ENCODE results near the gene PAMR1.
"Not testable (repeated sequence)": the region's sequence is repeated elsewhere in the genome, so short reads cannot be mapped to it uniquely, and the experiment has no call there.

Gene PAMR1

GRCh38 chr11:35525501-35526175, at the start of gene PAMR1:
PAMR1 (minus strand) TSS chr11:35525616; CDS start chr11:35525585, 31 bp downstream.
- DNase-seq (ENCODE audit: low spot score), result no peak

DNA sequence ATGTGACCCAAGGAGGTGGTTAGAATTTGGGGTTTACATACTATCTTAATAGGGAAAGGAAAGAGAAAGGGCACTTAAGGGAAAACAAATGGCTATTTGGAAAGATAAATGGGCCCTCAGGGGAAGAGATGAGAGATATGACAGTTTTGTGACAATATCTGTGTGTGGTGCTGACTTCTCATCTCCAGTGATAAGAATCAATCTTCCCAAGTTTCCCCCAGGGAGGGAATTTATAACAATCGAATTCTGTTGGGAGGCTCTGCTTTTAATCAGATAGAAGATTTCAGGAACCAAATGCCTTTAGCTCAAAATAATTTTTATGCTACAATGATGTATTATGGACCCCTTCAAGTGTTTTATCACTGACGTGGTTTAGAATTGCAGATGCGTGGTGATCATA, 46.3 kb upstream of the PAMR1 start:
- no peak for DNase-seq (ENCODE audit: low spot score)

GRCh38 chr11:35567737-35568465, 42.5 kb upstream of the PAMR1 start:
- DNase-seq (ENCODE audit: low spot score), result no peak

- DNase-seq (ENCODE audit: low spot score), result no peak
Measured at GRCh38 chr11:35566885-35567284, 41.5 kb upstream of the PAMR1 start.

DNA sequence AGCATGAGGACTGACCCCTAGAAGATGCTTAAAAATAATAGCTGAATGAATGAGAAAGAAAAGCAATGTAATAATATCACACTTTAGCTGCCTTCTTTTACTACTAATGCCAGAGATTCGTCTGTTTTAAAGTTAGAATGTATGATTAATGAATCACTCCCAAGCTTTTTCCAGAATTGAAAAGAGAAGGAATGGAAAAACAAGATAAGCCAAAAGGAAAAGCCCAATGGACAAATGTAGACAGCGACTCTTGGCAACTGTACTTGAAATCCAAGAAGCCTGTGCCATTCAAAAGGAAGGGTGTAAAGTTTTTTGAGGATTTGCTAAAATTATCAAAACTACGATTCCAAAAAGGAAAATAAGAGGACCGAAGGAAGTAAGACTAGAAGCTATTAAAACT, 40.8 kb upstream of the PAMR1 start:
- no peak for DNase-seq (ENCODE audit: low spot score)

DNA sequence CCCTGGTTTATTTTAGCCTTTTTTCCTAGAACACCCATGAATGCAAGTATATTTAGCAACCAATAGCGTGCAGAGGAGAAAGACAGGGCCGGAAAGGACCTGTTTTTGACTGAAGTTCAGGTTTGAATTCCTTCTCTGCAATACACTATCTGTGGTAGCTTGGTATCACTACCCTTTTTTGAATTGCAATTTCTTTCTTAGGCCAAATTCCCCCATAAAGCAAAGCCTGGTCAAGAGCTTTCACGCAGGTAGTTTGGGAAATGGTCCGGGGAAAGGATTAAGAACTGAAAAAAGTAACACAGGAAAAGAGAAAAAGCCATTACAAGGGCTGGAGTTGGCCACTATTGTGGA, 38.8 kb upstream of the PAMR1 start:
- DNase-seq (ENCODE audit: low spot score), result no peak

GRCh38 chr11:35563484-35564244, 38.2 kb upstream of the PAMR1 start:
- DNase-seq (ENCODE audit: low spot score), result no peak

DNA sequence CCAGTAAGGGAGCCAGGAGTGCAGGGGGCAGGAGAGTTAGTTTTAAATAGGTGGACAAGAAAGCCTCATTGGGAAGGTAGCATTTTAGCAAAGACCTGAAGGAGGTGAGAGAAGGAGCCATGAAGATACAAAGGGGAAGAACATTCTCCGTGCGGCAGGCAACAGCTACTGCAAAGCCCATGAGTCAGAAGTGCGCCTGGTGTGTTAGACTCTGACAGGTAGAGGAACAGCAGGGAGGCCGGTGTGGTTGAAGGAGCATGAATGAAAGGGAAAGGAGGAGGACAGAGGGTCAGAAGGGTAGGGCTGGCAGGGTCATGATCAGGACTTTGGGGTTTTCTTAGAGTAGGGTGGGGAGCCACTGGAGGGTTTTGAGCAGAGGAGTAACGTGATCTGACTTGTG, 34.5 kb upstream of the PAMR1 start:
- no peak for DNase-seq (ENCODE audit: low spot score)

DNA sequence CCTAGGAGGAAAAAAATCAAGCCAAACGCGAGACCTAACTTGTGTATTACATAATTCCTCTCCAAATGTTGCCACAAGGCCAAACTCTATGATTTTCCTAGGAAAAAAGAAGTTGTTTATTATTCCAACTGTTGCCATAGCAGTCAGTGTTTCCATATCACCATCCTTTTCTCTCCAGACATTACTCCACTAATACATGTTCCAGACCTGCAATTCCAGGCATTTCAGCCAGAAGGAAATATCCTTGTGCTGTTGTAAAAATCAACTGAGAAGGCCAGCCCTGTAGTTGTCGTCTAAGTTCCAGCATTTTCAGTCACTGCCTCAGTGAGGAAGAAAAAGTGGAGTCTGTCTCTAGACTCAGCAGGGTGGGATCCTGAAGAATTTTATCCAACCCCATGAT, 33.1 kb upstream of the PAMR1 start:
- DNase-seq (ENCODE audit: low spot score), result no peak

DNA sequence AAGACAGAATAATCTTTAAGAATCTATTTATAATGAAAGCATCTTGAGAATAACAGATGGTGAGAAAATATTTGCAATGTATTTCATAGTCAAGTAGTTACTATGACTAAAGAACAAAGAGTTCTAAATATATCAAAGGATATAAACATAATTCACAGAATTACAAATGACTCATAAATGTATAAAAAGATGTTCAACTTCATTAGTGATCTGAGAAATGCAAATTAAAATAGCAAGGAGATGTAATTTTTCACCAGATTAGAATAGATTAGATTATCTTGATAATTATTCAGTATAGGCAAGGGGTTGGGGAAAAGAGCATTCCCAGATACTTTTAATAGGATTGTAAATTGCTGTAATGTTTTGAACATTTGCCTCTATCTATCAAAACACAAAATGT, 30.1 kb upstream of the PAMR1 start:
- DNase-seq (ENCODE audit: low spot score), result no peak

DNA sequence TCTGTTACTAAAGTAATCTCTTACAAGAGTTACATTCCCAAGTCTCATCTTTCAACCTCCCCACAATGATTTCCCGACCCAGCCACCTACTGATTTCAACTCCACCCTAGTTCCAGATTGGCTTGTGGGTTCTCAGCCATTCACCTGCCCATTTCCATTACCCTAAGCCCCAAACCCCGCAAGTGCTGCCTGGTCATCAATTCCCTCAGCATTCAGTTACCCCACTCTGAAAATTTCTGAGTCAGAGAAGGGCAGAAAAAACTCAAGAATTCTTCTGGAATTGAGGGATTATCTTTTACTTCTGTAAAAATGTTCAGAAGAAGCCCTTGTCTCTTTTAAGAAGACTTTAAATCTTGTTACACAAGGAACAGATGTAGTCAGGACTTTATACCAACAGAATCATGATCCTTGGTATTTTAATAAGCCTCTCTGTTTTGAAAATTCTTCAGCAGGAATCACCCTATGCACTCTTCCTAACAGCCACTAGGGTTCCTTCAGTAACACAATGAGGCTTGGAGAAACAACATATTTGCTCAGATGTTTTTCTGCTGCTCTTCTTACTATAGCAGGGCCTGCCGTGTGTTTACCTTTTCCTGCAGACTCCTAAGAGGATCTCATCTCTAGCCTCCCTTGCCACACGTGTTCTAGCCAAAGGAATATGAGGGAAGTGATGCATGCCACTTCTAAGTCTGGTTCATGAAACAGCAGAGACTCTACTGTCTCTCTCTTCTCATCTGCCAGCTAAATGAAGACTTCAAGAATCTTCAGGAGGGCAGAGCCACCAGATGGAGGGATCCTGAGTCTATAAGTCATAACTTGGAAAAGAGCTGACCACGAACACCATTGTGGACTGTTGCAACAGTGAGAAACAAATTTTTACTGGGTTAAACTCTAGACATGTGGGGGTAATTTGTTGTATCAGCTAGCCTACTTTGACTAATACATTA, 29.3 kb upstream of the PAMR1 start:
- DNase-seq (ENCODE audit: low spot score), result no peak

GRCh38 chr11:35553831-35554230, 28.4 kb upstream of the PAMR1 start:
- DNase-seq (ENCODE audit: low spot score), result peak; percentile 5

DNA sequence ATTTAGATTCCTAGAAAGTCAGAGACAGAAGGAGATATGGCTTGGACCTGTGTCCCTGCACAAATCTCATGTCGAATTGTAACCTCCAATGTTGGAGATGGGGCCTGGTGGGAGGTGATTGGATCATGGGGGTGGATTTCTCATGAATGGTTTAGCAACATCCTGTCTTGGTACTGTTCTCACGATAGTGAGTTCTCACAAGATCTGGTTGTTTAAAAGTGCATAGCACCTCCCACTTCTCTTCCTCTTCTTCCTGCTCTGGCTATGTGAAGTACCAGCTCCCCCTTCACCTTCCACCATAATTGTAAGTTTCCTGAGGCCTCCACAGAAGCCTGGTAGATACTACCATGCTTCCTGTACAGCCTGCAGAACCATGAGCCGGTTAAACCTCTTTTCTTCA, 27.6 kb upstream of the PAMR1 start:
- no peak for DNase-seq (ENCODE audit: low spot score)

GRCh38 chr11:35552616-35553015, 27.2 kb upstream of the PAMR1 start:
- DNase-seq (ENCODE audit: low spot score), result no peak

GRCh38 chr11:35550374-35551036, 25.1 kb upstream of the PAMR1 start:
- DNase-seq (ENCODE audit: low spot score), result no peak

GRCh38 chr11:35549787-35550186, 24.4 kb upstream of the PAMR1 start:
- no peak for DNase-seq (ENCODE audit: low spot score)

DNA sequence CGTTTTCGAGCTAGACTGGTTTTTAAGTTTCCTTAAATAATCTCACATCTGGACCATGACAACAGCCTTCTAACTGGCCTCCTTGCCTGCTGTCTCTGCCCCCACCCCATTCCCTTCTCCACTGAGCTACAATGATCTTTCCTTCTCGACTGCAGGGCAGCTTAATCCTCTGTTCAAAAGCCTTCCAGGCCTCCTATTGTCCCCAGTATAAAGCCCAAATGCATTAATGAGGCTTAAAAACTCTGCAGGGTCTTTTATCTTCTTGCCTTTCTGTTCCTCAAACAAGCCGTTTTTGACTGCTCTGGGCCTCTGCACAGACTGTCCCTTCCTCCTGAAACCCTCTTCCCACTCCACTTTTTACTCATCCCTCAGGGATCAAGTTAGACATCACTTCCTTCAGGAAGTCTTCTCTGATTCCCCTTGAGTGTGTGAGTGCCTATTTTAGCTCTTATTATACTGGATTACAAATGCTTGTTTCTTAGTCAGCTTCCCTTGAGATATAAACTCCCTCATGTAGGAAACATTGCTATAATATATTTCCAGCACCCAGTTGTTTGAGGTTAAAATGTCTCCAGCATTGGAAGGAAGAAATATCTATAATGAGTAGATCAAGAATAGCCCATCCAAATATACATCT, 23.6 kb upstream of the PAMR1 start:
- no peak for DNase-seq (ENCODE audit: low spot score)

DNA sequence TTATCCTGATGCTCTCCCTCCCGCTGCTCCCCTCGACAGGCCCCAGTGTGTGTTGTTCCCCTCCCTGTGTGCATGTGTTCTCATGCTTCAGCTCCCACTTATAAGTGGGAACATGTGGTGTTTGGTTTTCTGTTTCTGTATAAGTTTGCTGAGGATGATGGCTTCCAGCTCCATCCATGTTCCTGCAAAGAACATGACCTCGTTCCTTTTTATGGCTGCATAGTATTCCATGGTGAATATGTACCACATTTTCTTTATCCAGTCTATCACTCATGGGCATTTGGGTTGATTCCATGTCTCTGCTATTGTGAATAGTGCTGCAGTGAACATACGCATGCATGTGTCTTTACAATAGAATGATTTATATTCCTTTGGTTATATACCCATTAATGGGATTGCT, 22.6 kb upstream of the PAMR1 start:
- DNase-seq (ENCODE audit: low spot score), result not testable (repeated sequence)

DNA sequence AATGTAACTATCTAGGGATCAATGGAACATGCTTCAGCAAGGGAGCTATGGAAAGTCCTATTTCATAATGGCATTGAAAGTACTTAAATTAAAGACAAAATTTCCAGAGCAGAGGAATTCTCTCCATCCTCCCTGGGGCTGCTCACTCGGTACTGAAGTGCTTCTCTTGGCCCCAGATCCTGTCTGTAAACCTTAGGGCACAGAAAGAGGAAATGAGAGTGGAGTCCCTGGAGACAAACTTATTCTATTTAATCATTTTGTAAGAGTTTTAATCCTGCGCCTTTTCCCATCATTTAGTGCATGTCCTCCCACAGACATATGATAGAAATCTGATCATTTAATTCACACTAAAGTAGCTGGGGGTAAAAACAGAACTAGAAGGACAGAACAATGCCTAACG, 20.9 kb upstream of the PAMR1 start:
- no peak for DNase-seq (ENCODE audit: low spot score)

DNA sequence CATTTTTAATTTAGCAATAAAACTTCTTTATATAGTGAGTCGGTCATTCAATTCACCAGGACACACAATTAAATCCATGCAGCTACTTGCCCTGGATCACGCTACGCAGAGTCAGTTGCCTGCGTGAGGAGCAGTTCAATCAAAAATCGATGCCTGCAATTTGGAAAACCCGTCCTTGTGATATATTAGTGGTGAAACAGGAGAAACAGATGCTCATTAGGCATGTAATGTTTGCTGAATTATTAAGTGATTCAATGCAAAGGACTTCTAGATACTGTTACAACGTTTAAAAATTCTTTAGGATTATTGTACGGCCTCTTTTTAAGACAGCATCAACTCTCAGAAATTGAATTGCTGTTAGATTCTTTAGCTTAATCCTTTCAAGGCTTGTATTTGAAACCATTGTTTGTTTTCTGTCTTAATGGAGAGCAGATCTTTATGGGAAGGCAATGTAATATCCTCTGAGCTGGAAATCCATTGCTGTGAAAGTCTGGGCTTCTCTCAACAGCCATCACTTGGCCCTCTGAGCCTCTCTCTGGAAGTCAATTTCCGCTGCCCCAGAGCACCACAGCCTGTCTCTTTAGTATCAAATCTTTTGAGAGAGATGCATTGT, 20.1 kb upstream of the PAMR1 start:
- DNase-seq (ENCODE audit: low spot score), result no peak

DNA sequence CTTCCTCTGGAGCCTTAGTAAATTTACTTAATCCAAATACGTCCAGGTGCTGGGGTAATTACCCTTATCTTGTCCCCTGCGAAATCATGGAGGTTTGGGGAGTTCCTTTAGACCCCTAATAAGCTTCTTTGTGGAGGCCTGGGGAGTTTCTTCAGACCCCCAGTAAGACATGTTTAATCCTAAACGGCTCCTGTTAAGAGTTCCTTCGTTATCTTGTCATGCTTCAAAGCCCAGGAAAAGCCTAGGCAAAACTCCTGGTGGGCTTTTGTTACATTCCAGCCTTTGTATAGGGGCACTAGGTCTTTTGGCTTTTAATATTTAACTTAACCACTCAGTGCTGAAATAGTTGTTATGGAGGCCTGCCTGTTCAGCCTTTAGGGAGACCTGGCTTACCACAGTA, 18.1 kb upstream of the PAMR1 start:
- no peak for DNase-seq (ENCODE audit: low spot score)

Data from pons (tissue), 1 donor.